ENCODE results near the gene MARCKSL1. TPM values are rescaled to one million over a fixed set of nuclear protein-coding genes. Genes with fewer than 3 reads are reported as not detected.

The MARCKSL1 gene
- total and polyA plus RNA-seq, 4 donors, result 13.0 to 29.5 (median 18.4) TPM

GRCh38 chr1:32329931-32330466 lies 6.0 kb downstream of the MARCKSL1 start:
- no peak overlapping the region for H3K9ac ChIP-seq (ENCODE audit: low read depth in 1 of 2, low read length in 2 of 2)
- no peak for DNase-seq (ENCODE audit: low spot score)
- no peak overlapping the region for H3K27ac ChIP-seq (ENCODE audit: low read depth in 1 of 2, low read length in 2 of 2)
- H3K9me3 ChIP-seq (ENCODE audit: control insufficient read depth in 4 of 4, low read length in 3 of 4), result no peaks in the 10 kb centered on the region
- no peak overlapping the region for H3K4me3 ChIP-seq (ENCODE audit: low read depth in 1 of 3, low read length in 3 of 3)
- 88% methylated on average over 4 of the region's 4 CpGs for WGBS
- TF ChIP-seq YY1 (IDR thresholded peaks at IDR 0.05) (no peak), RAD21 (IDR thresholded peaks at IDR 0.05) (no peak), TAF1 (conservative IDR thresholded peaks at IDR 0.05) (no peak), GABPA (IDR thresholded peaks at IDR 0.05 in 1 of 2, conservative IDR thresholded peaks at IDR 0.05 in 1 of 2) (no peak), NR2F2 (IDR thresholded peaks at IDR 0.05) (no peak), FOXA2 (IDR thresholded peaks at IDR 0.05) (no peak), HNF4A (conservative IDR thresholded peaks at IDR 0.05) (no peak), FOXA1 (IDR thresholded peaks at IDR 0.05) (no peak), SP1 (IDR thresholded peaks at IDR 0.05) (no peak), MAX (IDR thresholded peaks at IDR 0.05) (no peak), JUND (IDR thresholded peaks at IDR 0.05) (no peak), EGR1 (IDR thresholded peaks at IDR 0.05; ENCODE audit: low read depth in 2 of 2) (no peak), RXRA (IDR thresholded peaks at IDR 0.05) (no peak), HNF4G (IDR thresholded peaks at IDR 0.05) (no peak)
- TF ChIP-seq, protein P1, sequence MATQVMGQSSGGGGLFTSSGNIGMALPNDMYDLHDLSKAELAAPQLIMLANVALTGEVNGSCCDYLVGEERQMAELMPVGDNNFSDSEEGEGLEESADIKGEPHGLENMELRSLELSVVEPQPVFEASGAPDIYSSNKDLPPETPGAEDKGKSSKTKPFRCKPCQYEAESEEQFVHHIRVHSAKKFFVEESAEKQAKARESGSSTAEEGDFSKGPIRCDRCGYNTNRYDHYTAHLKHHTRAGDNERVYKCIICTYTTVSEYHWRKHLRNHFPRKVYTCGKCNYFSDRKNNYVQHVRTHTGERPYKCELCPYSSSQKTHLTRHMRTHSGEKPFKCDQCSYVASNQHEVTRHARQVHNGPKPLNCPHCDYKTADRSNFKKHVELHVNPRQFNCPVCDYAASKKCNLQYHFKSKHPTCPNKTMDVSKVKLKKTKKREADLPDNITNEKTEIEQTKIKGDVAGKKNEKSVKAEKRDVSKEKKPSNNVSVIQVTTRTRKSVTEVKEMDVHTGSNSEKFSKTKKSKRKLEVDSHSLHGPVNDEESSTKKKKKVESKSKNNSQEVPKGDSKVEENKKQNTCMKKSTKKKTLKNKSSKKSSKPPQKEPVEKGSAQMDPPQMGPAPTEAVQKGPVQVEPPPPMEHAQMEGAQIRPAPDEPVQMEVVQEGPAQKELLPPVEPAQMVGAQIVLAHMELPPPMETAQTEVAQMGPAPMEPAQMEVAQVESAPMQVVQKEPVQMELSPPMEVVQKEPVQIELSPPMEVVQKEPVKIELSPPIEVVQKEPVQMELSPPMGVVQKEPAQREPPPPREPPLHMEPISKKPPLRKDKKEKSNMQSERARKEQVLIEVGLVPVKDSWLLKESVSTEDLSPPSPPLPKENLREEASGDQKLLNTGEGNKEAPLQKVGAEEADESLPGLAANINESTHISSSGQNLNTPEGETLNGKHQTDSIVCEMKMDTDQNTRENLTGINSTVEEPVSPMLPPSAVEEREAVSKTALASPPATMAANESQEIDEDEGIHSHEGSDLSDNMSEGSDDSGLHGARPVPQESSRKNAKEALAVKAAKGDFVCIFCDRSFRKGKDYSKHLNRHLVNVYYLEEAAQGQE (IDR thresholded peaks at IDR 0.05), result no peak
- TF ChIP-seq, protein P2, sequence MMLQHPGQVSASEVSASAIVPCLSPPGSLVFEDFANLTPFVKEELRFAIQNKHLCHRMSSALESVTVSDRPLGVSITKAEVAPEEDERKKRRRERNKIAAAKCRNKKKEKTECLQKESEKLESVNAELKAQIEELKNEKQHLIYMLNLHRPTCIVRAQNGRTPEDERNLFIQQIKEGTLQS (IDR thresholded peaks at IDR 0.05), result no peak
- TF ChIP-seq, protein P3, sequence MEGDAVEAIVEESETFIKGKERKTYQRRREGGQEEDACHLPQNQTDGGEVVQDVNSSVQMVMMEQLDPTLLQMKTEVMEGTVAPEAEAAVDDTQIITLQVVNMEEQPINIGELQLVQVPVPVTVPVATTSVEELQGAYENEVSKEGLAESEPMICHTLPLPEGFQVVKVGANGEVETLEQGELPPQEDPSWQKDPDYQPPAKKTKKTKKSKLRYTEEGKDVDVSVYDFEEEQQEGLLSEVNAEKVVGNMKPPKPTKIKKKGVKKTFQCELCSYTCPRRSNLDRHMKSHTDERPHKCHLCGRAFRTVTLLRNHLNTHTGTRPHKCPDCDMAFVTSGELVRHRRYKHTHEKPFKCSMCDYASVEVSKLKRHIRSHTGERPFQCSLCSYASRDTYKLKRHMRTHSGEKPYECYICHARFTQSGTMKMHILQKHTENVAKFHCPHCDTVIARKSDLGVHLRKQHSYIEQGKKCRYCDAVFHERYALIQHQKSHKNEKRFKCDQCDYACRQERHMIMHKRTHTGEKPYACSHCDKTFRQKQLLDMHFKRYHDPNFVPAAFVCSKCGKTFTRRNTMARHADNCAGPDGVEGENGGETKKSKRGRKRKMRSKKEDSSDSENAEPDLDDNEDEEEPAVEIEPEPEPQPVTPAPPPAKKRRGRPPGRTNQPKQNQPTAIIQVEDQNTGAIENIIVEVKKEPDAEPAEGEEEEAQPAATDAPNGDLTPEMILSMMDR (IDR thresholded peaks at IDR 0.05; ENCODE audit: low read depth, low read length, missing input control), result no peak
- TF ChIP-seq, protein P4, sequence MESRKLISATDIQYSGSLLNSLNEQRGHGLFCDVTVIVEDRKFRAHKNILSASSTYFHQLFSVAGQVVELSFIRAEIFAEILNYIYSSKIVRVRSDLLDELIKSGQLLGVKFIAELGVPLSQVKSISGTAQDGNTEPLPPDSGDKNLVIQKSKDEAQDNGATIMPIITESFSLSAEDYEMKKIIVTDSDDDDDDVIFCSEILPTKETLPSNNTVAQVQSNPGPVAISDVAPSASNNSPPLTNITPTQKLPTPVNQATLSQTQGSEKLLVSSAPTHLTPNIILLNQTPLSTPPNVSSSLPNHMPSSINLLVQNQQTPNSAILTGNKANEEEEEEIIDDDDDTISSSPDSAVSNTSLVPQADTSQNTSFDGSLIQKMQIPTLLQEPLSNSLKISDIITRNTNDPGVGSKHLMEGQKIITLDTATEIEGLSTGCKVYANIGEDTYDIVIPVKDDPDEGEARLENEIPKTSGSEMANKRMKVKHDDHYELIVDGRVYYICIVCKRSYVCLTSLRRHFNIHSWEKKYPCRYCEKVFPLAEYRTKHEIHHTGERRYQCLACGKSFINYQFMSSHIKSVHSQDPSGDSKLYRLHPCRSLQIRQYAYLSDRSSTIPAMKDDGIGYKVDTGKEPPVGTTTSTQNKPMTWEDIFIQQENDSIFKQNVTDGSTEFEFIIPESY (IDR thresholded peaks at IDR 0.05), result no peak
- no peaks in the 10 kb centered on the region for H3K27me3 ChIP-seq (ENCODE audit: control insufficient read depth in 4 of 4, insufficient read depth in 4 of 4, low read length in 3 of 4)
- H3K36me3 ChIP-seq (ENCODE audit: control insufficient read depth in 4 of 4, insufficient read depth in 3 of 4, low read depth in 1 of 4, low read length in 3 of 4), result peaks cover 4 to 65% (median 42%) of the 10 kb centered on the region in 4 donors
- H3K4me1 ChIP-seq (ENCODE audit: control insufficient read depth in 4 of 4, insufficient read depth in 4 of 4, low read length in 3 of 4), result peaks cover 0 to 9% (median 3%) of the 10 kb centered on the region in 4 donors

Data from liver (tissue), 9 donors.